Fibroblast of villous mesenchyme (primary cell): ENCODE measurements around the gene C3orf52. TPM values are rescaled to one million over a fixed set of nuclear protein-coding genes. Genes with fewer than 3 reads are reported as not detected.
A peak's percentile ranks its signal among the peaks of the same experiment; 100 is the strongest.

Experiments
- DNase-seq: peaks from one replicate; pipeline ENCODE4 v3.0.0-alpha.2; 2010; ENCODE audit warnings: low read depth
- H3K4me3 ChIP-seq: 2 replicates; pipeline ENCODE4 v1.5.1; 2011; ENCODE audit warnings: low read depth, mild to moderate bottlenecking, low read length
- total RNA-seq: library from RNA; depleted of rRNA; stranded (reverse); fragments of >200 nt; gene quantifications from 2 replicates; pipeline ENCODE4 v1.2.3, GENCODE V29; 2012
- TF ChIP-seq, protein P1 (sequence below): IDR thresholded peaks from 2 replicates; pipeline ENCODE4 v1.5.1; 2012; ENCODE audit warnings: low read depth, mild to moderate bottlenecking, low read length; ENCODE audit not compliant: insufficient read depth

Gene C3orf52
- total RNA-seq, 1 donor, result 7.3 TPM

DNA sequence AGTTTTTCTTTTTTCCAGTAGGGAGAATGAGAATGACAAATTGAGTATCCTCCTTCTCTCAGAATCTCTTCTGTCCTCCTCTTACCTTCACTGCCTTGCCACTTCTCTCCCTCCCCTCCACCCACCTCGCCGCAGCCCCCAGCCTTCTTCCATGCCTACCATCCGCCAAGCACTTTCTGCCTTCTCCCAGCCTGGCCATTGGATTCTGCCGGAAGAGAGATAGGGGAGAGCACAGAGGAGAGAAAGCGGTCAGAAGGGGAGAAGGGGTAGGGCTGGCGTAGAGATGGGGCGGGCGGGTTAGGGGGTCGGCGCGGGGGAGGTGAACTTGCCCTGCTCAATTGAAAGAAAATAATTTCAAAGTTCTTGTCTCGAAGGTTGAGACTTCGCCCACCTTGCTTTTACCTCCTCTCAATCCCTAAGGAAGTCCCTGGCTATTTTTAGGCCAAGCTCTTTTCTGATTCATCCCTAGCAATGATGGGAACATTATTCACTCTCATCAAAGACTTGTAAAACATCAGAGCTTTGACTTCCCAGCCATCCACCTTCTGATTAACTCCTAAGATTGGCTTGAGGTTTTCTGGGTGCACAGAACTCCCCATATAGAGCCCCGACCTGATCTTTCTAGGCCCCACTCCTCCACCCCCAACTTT lies 811 bp downstream of the C3orf52 start:
- DNase-seq, result peak; percentile 17
- H3K4me3 ChIP-seq, result peak overlapping the region; percentile 67
- TF ChIP-seq, protein P1, sequence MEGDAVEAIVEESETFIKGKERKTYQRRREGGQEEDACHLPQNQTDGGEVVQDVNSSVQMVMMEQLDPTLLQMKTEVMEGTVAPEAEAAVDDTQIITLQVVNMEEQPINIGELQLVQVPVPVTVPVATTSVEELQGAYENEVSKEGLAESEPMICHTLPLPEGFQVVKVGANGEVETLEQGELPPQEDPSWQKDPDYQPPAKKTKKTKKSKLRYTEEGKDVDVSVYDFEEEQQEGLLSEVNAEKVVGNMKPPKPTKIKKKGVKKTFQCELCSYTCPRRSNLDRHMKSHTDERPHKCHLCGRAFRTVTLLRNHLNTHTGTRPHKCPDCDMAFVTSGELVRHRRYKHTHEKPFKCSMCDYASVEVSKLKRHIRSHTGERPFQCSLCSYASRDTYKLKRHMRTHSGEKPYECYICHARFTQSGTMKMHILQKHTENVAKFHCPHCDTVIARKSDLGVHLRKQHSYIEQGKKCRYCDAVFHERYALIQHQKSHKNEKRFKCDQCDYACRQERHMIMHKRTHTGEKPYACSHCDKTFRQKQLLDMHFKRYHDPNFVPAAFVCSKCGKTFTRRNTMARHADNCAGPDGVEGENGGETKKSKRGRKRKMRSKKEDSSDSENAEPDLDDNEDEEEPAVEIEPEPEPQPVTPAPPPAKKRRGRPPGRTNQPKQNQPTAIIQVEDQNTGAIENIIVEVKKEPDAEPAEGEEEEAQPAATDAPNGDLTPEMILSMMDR, result no peak

DNA sequence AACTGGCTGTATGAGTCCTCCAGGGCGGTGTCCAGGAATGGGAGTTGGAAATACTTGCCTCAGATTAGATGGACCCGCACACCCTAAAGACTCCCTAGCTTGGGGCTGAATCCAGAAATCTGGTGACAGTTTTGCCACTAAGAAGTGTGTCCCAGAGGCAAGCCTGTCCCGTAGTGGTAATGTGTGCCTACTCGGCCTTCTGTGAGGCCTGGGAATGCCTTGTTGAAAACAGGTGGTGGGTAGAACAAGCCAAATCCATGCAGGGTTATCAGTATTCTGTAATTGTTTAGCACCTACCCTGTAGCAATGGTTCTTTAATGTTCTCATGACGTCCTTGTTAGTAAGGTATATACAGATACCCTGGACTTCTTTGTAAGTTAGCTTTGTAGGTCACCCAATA lies 1.6 kb downstream of the C3orf52 start:
- DNase-seq, result no peak
- H3K4me3 ChIP-seq, result no peak overlapping the region
- TF ChIP-seq, protein P1, result no peak

DNA sequence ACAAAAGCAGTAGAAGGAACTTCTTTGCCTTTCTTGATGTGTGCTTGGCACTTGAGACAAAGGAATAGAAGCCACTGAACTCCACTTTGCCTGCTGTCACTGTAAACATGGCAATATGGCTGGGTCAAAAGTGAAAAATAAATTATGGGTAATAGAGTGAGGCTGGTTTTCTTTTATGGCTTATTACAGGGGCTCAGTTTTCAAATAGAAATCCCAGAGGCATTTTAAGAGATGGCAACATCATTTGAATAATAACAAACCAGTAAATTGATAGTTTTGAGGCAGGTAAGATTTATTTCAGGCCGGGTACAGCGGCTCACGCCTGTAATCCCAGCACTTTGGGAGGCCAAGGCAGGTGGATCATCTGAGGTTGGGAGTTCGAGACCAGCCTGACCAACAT lies 2.8 kb downstream of the C3orf52 start:
- H3K4me3 ChIP-seq, result no peak overlapping the region
- DNase-seq, result no peak
- TF ChIP-seq, protein P1, result no peak

DNA sequence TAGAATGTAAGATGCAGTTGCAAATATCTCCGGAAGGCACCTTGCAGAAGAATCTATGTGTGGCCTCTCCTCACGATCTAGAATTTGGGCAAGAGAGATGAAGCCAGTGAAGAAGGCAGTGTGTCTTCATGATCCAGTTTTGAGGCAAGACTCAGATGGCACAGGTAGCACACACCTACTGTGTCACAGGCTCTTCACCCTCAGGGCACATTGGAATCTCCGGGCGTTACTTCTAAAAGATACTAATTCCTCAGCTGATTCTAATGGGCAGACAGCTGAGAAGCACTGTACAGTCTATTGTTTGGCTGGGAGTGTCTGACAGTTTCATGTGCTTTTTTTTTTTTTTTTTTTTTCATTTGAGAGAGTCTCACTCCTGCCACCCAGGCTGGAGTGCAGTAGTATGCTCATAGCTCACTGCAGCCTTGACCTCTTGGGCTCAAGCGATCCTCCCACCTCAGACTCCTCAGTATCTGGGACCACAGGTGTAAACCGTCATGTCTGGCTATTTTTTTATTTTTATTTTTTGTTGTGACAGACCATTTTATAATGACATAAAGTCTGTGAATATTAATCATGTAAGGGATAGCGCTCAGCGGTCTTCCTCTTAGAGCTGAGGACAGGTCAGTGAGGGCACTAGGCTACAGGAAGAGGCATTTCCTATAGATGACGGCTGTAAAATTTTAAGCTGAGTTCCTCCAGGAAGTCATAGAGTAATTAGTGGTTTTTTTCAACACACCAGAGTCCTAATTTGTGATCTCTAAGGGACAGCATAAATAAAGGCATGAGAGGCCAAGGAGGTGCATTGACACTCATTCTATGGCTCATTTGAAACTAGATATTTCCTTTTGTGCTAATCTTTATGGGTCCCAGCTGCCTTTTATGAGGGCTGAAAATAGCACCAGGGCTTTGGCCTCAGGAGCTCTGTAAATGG lies 4.0 kb downstream of the C3orf52 start:
- TF ChIP-seq, protein P1, result no peak
- no peak overlapping the region for H3K4me3 ChIP-seq
- DNase-seq, result peak; percentile 49

DNA sequence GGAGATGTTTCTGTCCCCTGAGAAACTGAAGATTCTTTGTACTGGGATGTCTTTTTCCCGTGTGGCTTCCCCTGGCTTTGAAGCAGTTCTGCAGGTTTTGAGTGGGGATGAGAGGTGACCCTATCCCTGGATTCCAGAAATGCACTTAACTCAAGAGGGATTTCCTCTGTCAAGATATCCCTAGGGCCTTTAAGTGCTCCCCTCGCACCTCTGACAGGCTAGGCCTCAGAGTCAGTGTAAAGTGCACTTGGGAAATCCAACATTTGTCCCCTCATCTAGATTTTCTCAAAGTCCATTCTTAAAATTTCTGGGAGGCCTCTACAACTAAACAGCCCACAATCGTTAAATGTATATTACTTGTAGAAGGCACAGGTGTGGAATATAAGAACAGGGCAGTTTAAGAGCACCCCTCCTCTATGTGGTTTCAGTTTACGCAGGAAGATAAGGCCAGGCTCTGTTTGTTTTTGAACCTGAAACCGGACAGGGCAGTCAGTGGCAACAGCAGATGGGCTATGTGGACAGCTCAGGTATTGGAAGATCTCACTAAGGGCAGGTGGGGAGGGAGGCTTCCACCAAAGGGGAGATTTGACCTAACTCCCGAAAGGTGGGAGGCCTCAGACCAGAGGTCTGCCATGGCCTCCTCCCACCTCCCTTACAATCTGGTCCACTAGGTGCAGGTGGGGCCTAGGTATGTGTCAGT lies 4.8 kb downstream of the C3orf52 start:
- TF ChIP-seq, protein P1, result no peak
- DNase-seq, result peak; percentile 8
- no peak overlapping the region for H3K4me3 ChIP-seq

DNA sequence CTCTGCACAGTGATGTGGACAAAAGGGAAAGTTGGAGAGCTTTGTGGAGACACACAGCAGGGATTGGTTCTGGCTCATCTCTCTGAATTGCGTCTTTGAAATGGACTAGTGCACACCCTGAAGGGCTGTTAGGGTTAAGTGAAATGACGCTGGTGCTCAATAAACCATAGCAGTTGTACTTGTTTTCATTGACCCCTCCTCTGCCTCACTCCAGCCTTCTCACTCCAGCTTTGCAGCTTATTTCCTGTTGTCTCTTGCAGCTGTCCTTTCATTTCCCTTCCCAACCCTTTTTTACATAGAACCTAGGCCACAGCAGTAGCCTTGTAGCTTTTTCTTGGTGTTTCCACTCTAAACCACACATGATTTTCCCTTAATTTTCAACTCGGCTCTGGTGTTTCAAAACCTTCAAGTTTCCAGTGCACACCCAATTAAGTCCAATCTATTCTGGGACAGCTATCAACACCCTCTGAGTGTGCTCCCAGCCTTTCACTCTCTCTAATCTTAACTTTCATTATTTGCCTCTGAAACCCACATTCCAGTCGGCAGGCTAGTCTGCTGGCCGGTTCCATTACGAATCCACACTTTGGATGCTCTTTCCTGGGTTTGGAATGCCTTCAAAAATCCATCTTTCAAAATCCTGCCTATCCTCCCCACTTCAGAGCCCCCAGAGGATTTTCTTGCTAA lies 6.4 kb downstream of the C3orf52 start:
- H3K4me3 ChIP-seq, result no peak overlapping the region
- DNase-seq, result peak; percentile 38
- TF ChIP-seq, protein P1, result no peak
